ENCODE data around the gene STAC2.

Gene STAC2

GRCh38 chr17:39236981-39237441 lies 11.3 kb upstream of the STAC2 start:
- Histone ChIP-seq H2BK120ac (ENCODE audit: low read depth, low read length) (no peak overlapping the region), H3K14ac (ENCODE audit: low read length) (no peak overlapping the region), H3K4me3 (ENCODE audit: low read length in 2 of 2) (no peak overlapping the region), H3K9ac (ENCODE audit: low read depth, low read length, poor library complexity) (no peak overlapping the region), H2AK5ac (ENCODE audit: low read depth, low read length) (peak overlapping the region; percentile 66), H4K91ac (ENCODE audit: low read depth, low read length, poor library complexity) (peak overlapping the region; percentile 17), H3K23ac (ENCODE audit: low read depth, low read length, poor library complexity) (no peak overlapping the region), H3K27me3 (ENCODE audit: control insufficient read depth in 3 of 3, insufficient read depth in 3 of 3, low read depth in 1 of 3, low read length in 3 of 3) (peaks cover 0 to 12% (median 0%) of the 10 kb centered on the region in 3 experiments), H3K18ac (ENCODE audit: low read length) (no peak overlapping the region), H3K36me3 (replicated peaks in 1 of 2; ENCODE audit: control insufficient read depth in 2 of 2, insufficient read depth in 2 of 2, low read length in 2 of 2) (no peaks in the 10 kb centered on the region), H2AFZ (ENCODE audit: low read length) (no peak overlapping the region), H3K27ac (replicated peaks; ENCODE audit: low read length) (no peak overlapping the region), H2BK5ac (ENCODE audit: low read length) (peak overlapping the region; percentile 32), H3K9me3 (replicated peaks in 1 of 2; ENCODE audit: control insufficient read depth in 2 of 2, insufficient read depth in 1 of 2, low read depth in 1 of 2, low read length in 2 of 2) (no peaks in the 10 kb centered on the region), H3K79me1 (ENCODE audit: low read depth, low read length) (peaks cover 3% of the 10 kb centered on the region), H4K8ac (ENCODE audit: low read depth, low read length) (no peak overlapping the region), H2BK12ac (ENCODE audit: low read length) (peak overlapping the region; percentile 67), H3K4me1 (ENCODE audit: control insufficient read depth in 2 of 2, insufficient read depth in 1 of 2, low read depth in 1 of 2, low read length in 2 of 2) (peaks cover 3 to 4% of the 10 kb centered on the region in 2 donors), H3K4ac (ENCODE audit: low read length) (no peak overlapping the region), H2BK15ac (ENCODE audit: low read length) (peak overlapping the region; percentile 9), H3K4me2 (ENCODE audit: insufficient read depth, low read length, poor library complexity, severe bottlenecking) (no peak overlapping the region)
- no peak for DNase-seq (ENCODE audit: low spot score)
- WGBS, 2 donors (ENCODE audit: extremely low coverage in 2 of 2, insufficient read length in 2 of 2, insufficient replicate concordance in 1 of 2): no CpG with 5 or more reads among the region's 6 CpGs

GRCh38 chr17:39236450-39236927 lies 10.7 kb upstream of the STAC2 start:
- Histone ChIP-seq H2BK5ac (ENCODE audit: low read length) (peak overlapping the region; percentile 32), H3K4me2 (ENCODE audit: insufficient read depth, low read length, poor library complexity, severe bottlenecking) (no peak overlapping the region), H4K8ac (ENCODE audit: low read depth, low read length) (no peak overlapping the region), H2BK120ac (ENCODE audit: low read depth, low read length) (no peak overlapping the region), H2AFZ (ENCODE audit: low read length) (no peak overlapping the region), H3K27me3 (ENCODE audit: control insufficient read depth in 3 of 3, insufficient read depth in 3 of 3, low read depth in 1 of 3, low read length in 3 of 3) (peaks cover 0 to 12% (median 0%) of the 10 kb centered on the region in 3 experiments), H3K18ac (ENCODE audit: low read length) (peak overlapping the region; percentile 67), H3K27ac (replicated peaks; ENCODE audit: low read length) (no peak overlapping the region), H4K91ac (ENCODE audit: low read depth, low read length, poor library complexity) (peak overlapping the region; percentile 17), H3K4me1 (ENCODE audit: control insufficient read depth in 2 of 2, insufficient read depth in 1 of 2, low read depth in 1 of 2, low read length in 2 of 2) (peaks cover 8% of the 10 kb centered on the region in 2 donors), H3K4ac (ENCODE audit: low read length) (no peak overlapping the region), H2BK12ac (ENCODE audit: low read length) (peak overlapping the region; percentile 75), H3K14ac (ENCODE audit: low read length) (no peak overlapping the region), H3K4me3 (ENCODE audit: low read length in 2 of 2) (peak overlapping the region in 1 of 2 donors; percentile 6), H2AK5ac (ENCODE audit: low read depth, low read length) (peak overlapping the region; percentile 66), H3K36me3 (replicated peaks in 1 of 2; ENCODE audit: control insufficient read depth in 2 of 2, insufficient read depth in 2 of 2, low read length in 2 of 2) (no peaks in the 10 kb centered on the region), H3K23ac (ENCODE audit: low read depth, low read length, poor library complexity) (peak overlapping the region; percentile 69), H3K9ac (ENCODE audit: low read depth, low read length, poor library complexity) (no peak overlapping the region), H2BK15ac (ENCODE audit: low read length) (peak overlapping the region; percentile 62), H3K9me3 (replicated peaks in 1 of 2; ENCODE audit: control insufficient read depth in 2 of 2, insufficient read depth in 1 of 2, low read depth in 1 of 2, low read length in 2 of 2) (no peaks in the 10 kb centered on the region), H3K79me1 (ENCODE audit: low read depth, low read length) (peaks cover 3% of the 10 kb centered on the region)
- whole genome bisulfite sequencing, 2 donors (ENCODE audit: extremely low coverage in 2 of 2, insufficient read length in 2 of 2, insufficient replicate concordance in 1 of 2): no CpG with 5 or more reads among the region's 5 CpGs
- no peak for DNase-seq (ENCODE audit: low spot score)

- no CpG with 5 or more reads among the region's 18 CpGs for WGBS, 2 donors (ENCODE audit: extremely low coverage in 2 of 2, insufficient read length in 2 of 2, insufficient replicate concordance in 1 of 2)
- no peak overlapping the region for H3K18ac ChIP-seq (ENCODE audit: low read length)
- H2BK120ac ChIP-seq (ENCODE audit: low read depth, low read length): no peak overlapping the region
- no peak overlapping the region for H2BK5ac ChIP-seq (ENCODE audit: low read length)
- no peak overlapping the region for H4K91ac ChIP-seq (ENCODE audit: low read depth, low read length, poor library complexity)
- peaks cover 0 to 12% (median 0%) of the 10 kb centered on the region in 3 experiments for H3K27me3 ChIP-seq (ENCODE audit: control insufficient read depth in 3 of 3, insufficient read depth in 3 of 3, low read depth in 1 of 3, low read length in 3 of 3)
- H3K4me1 ChIP-seq (ENCODE audit: control insufficient read depth in 2 of 2, insufficient read depth in 1 of 2, low read depth in 1 of 2, low read length in 2 of 2): peaks cover 14 to 15% of the 10 kb centered on the region in 2 donors
- H3K27ac ChIP-seq (replicated peaks; ENCODE audit: low read length): no peak overlapping the region
- H3K4me2 ChIP-seq (ENCODE audit: insufficient read depth, low read length, poor library complexity, severe bottlenecking): no peak overlapping the region
- peaks cover 3% of the 10 kb centered on the region for H3K79me1 ChIP-seq (ENCODE audit: low read depth, low read length)
- H2BK15ac ChIP-seq (ENCODE audit: low read length): no peak overlapping the region
- H3K4me3 ChIP-seq (ENCODE audit: low read length in 2 of 2): no peak overlapping the region
- H3K36me3 ChIP-seq (replicated peaks in 1 of 2; ENCODE audit: control insufficient read depth in 2 of 2, insufficient read depth in 2 of 2, low read length in 2 of 2): no peaks in the 10 kb centered on the region
- no peak overlapping the region for H3K9ac ChIP-seq (ENCODE audit: low read depth, low read length, poor library complexity)
- peak overlapping the region; percentile 75 for H2BK12ac ChIP-seq (ENCODE audit: low read length)
- H3K23ac ChIP-seq (ENCODE audit: low read depth, low read length, poor library complexity): no peak overlapping the region
- H2AK5ac ChIP-seq (ENCODE audit: low read depth, low read length): peak overlapping the region; percentile 17
- H3K4ac ChIP-seq (ENCODE audit: low read length): no peak overlapping the region
- DNase-seq (ENCODE audit: low spot score): peak; percentile 68
- no peak overlapping the region for H2AFZ ChIP-seq (ENCODE audit: low read length)
- no peak overlapping the region for H4K8ac ChIP-seq (ENCODE audit: low read depth, low read length)
- no peaks in the 10 kb centered on the region for H3K9me3 ChIP-seq (replicated peaks in 1 of 2; ENCODE audit: control insufficient read depth in 2 of 2, insufficient read depth in 1 of 2, low read depth in 1 of 2, low read length in 2 of 2)
- no peak overlapping the region for H3K14ac ChIP-seq (ENCODE audit: low read length)
These were observed 10.1 kb upstream of the STAC2 start for GRCh38 chr17:39235555-39236449.

All from neuronal stem cell (in vitro differentiated cells).